T-helper 17 cell (primary cell): ENCODE measurements around the gene ESRRB. TPM values are rescaled to one million over a fixed set of nuclear protein-coding genes. Genes with fewer than 3 reads are reported as not detected.
"Not testable (repeated sequence)": the region's sequence is repeated elsewhere in the genome, so short reads cannot be mapped to it uniquely, and the experiment has no call there.

Experiments
- ATAC-seq: fragments of 150-1000 bp; cut with Tn5 transposase; 2 replicates; pipeline ENCODE4 v1.10.0; 2021; ENCODE audit warnings: mild to moderate bottlenecking, moderate library complexity
- DNase-seq, 3 donors: peaks; one replicate each; pipeline versions ENCODE4 v3.0.0 to v3.0.0-alpha.2; 2020 to 2021
- H3K9me3 ChIP-seq: one replicate; pipeline ENCODE4 v1.7.0; 2013; ENCODE audit warnings: low read length, mild to moderate bottlenecking; ENCODE audit not compliant: control insufficient read depth, poor library complexity, severe bottlenecking
- H3K27ac Mint-ChIP-seq: one replicate; pipeline ENCODE4 v1.8.0; 2022; ENCODE audit warnings: mild to moderate bottlenecking, moderate library complexity, mixed read lengths
- H3K27me3 Mint-ChIP-seq: one replicate; pipeline ENCODE4 v1.8.0; 2022; ENCODE audit warnings: mixed read lengths
- H3K36me3 Mint-ChIP-seq: one replicate; pipeline ENCODE4 v1.8.0; 2022; ENCODE audit warnings: low read depth, mixed read lengths
- H3K4me1 Mint-ChIP-seq: one replicate; pipeline ENCODE4 v1.8.0; 2022; ENCODE audit warnings: mild to moderate bottlenecking, mixed read lengths
- H3K4me3 Mint-ChIP-seq: one replicate; pipeline ENCODE4 v1.8.0; 2022; ENCODE audit warnings: mild to moderate bottlenecking, moderate library complexity, mixed read lengths
- total RNA-seq, 4 donors: library from RNA in 2 of 4; stranded (reverse) in 2 of 4; gene quantifications; one replicate each; pipeline ENCODE4 v1.2.3 and lab custom pipeline; 2022 to 2026

ESRRB gene
- total RNA-seq, 2 donors from 2014 or later, result 0.40 TPM; not detected in 1

GRCh38 chr14:76501156-76501720 is 125.3 kb downstream of the ESRRB start:
- Mint-ChIP-seq H3K4me1 (no peaks in the 10 kb centered on the region), H3K4me3 (no peak overlapping the region), H3K27ac (no peak overlapping the region), H3K36me3 (peaks cover 1% of the 10 kb centered on the region), H3K27me3 (peaks cover 56% of the 10 kb centered on the region)
- DNase-seq (no peak), ATAC-seq (no peak)
- no peaks in the 10 kb centered on the region for H3K9me3 ChIP-seq

- H3K4me3 Mint-ChIP-seq, result no peak overlapping the region
- ATAC-seq (no peak), DNase-seq (no peak)
- H3K9me3 ChIP-seq, result no peaks in the 10 kb centered on the region
- no peaks in the 10 kb centered on the region for H3K36me3 Mint-ChIP-seq
- H3K27me3 Mint-ChIP-seq, result peaks cover 61% of the 10 kb centered on the region
- H3K27ac Mint-ChIP-seq, result no peak overlapping the region
- H3K4me1 Mint-ChIP-seq, result no peaks in the 10 kb centered on the region
These were observed 126.3 kb downstream of the ESRRB start for GRCh38 chr14:76502219-76502618.

GRCh38 chr14:76502638-76503037 is 126.7 kb downstream of the ESRRB start:
- H3K27ac Mint-ChIP-seq, result no peak overlapping the region
- H3K9me3 ChIP-seq, result no peaks in the 10 kb centered on the region
- H3K36me3 Mint-ChIP-seq, result no peaks in the 10 kb centered on the region
- no peak for DNase-seq
- H3K4me1 Mint-ChIP-seq, result no peaks in the 10 kb centered on the region
- H3K27me3 Mint-ChIP-seq, result peaks cover 62% of the 10 kb centered on the region
- no peak for ATAC-seq
- no peak overlapping the region for H3K4me3 Mint-ChIP-seq

GRCh38 chr14:76509311-76509710 is 133.4 kb downstream of the ESRRB start:
- ATAC-seq (no peak), DNase-seq (no peak)
- Mint-ChIP-seq H3K4me1 (peaks cover 2% of the 10 kb centered on the region), H3K27me3 (peaks cover 80% of the 10 kb centered on the region), H3K36me3 (no peaks in the 10 kb centered on the region), H3K27ac (no peak overlapping the region), H3K4me3 (no peak overlapping the region)
- no peaks in the 10 kb centered on the region for H3K9me3 ChIP-seq

- DNase-seq (no peak), ATAC-seq (no peak)
- Mint-ChIP-seq H3K27ac (no peak overlapping the region), H3K36me3 (no peaks in the 10 kb centered on the region), H3K4me3 (no peak overlapping the region), H3K4me1 (peaks cover 2% of the 10 kb centered on the region), H3K27me3 (peaks cover 77% of the 10 kb centered on the region)
- no peaks in the 10 kb centered on the region for H3K9me3 ChIP-seq
These were observed 134.2 kb downstream of the ESRRB start for GRCh38 chr14:76510181-76510580.

- ATAC-seq, result no peak
- H3K9me3 ChIP-seq, result no peaks in the 10 kb centered on the region
- peaks cover 58% of the 10 kb centered on the region for H3K27me3 Mint-ChIP-seq
- no peak overlapping the region for H3K4me3 Mint-ChIP-seq
- DNase-seq, result no peak
- H3K4me1 Mint-ChIP-seq, result no peaks in the 10 kb centered on the region
- H3K36me3 Mint-ChIP-seq, result no peaks in the 10 kb centered on the region
- H3K27ac Mint-ChIP-seq, result no peak overlapping the region
These were observed 138.5 kb downstream of the ESRRB start for GRCh38 chr14:76514213-76514998.

GRCh38 chr14:76516884-76517283 is 140.9 kb downstream of the ESRRB start:
- no peak overlapping the region for H3K27ac Mint-ChIP-seq
- peaks cover 45% of the 10 kb centered on the region for H3K27me3 Mint-ChIP-seq
- no peaks in the 10 kb centered on the region for H3K36me3 Mint-ChIP-seq
- DNase-seq (no peak), ATAC-seq (no peak)
- H3K4me1 Mint-ChIP-seq, result no peaks in the 10 kb centered on the region
- H3K4me3 Mint-ChIP-seq, result no peak overlapping the region
- no peaks in the 10 kb centered on the region for H3K9me3 ChIP-seq

- no peak overlapping the region for H3K27ac Mint-ChIP-seq
- H3K9me3 ChIP-seq, result no peaks in the 10 kb centered on the region
- ATAC-seq, result no peak
- H3K27me3 Mint-ChIP-seq, result peaks cover 32% of the 10 kb centered on the region
- no peaks in the 10 kb centered on the region for H3K4me1 Mint-ChIP-seq
- H3K36me3 Mint-ChIP-seq, result no peaks in the 10 kb centered on the region
- no peak for DNase-seq
- H3K4me3 Mint-ChIP-seq, result no peak overlapping the region
These were observed 142.4 kb downstream of the ESRRB start for GRCh38 chr14:76518366-76518765.

- no peak for ATAC-seq
- no peaks in the 10 kb centered on the region for H3K4me1 Mint-ChIP-seq
These were observed 149.3 kb downstream of the ESRRB start for GRCh38 chr14:76525106-76525821.

GRCh38 chr14:76531085-76531484 is 155.1 kb downstream of the ESRRB start:
- H3K4me1 Mint-ChIP-seq, result no peaks in the 10 kb centered on the region
- no peak overlapping the region for H3K4me3 Mint-ChIP-seq
- H3K27ac Mint-ChIP-seq, result no peak overlapping the region
- H3K36me3 Mint-ChIP-seq, result no peaks in the 10 kb centered on the region
- ATAC-seq (no peak), DNase-seq (no peak)
- H3K27me3 Mint-ChIP-seq, result peaks cover 52% of the 10 kb centered on the region
- H3K9me3 ChIP-seq, result no peaks in the 10 kb centered on the region

More at GRCh38 chr14:76525106-76525821, 149.3 kb downstream of the ESRRB start:
- Mint-ChIP-seq H3K27me3 (peaks cover 56% of the 10 kb centered on the region), H3K27ac (no peak overlapping the region), H3K36me3 (no peaks in the 10 kb centered on the region), H3K4me3 (no peak overlapping the region)
- H3K9me3 ChIP-seq, result no peaks in the 10 kb centered on the region
- no peak for DNase-seq

GRCh38 chr14:76531821-76532318 is 155.9 kb downstream of the ESRRB start:
- no peak for ATAC-seq
- DNase-seq, result no peak
- no peaks in the 10 kb centered on the region for H3K36me3 Mint-ChIP-seq
- H3K9me3 ChIP-seq, result no peaks in the 10 kb centered on the region
- H3K27me3 Mint-ChIP-seq, result peaks cover 49% of the 10 kb centered on the region
- no peak overlapping the region for H3K4me3 Mint-ChIP-seq
- H3K4me1 Mint-ChIP-seq, result no peaks in the 10 kb centered on the region
- H3K27ac Mint-ChIP-seq, result no peak overlapping the region

- H3K4me1 Mint-ChIP-seq, ATAC-seq, H3K4me3 Mint-ChIP-seq, DNase-seq, H3K9me3 ChIP-seq, H3K27ac Mint-ChIP-seq, H3K36me3 Mint-ChIP-seq: not testable (repeated sequence)
- H3K27me3 Mint-ChIP-seq, result peaks cover 43% of the 10 kb centered on the region
These were observed 160.7 kb downstream of the ESRRB start for GRCh38 chr14:76536636-76537035.

- no peaks in the 10 kb centered on the region for H3K9me3 ChIP-seq
- Mint-ChIP-seq H3K27me3 (peaks cover 39% of the 10 kb centered on the region), H3K27ac (no peak overlapping the region), H3K36me3 (peaks cover 2% of the 10 kb centered on the region), H3K4me1 (peaks cover 5% of the 10 kb centered on the region), H3K4me3 (no peak overlapping the region)
- DNase-seq (no peak), ATAC-seq (no peak)
These were observed 162.1 kb downstream of the ESRRB start for GRCh38 chr14:76537906-76538647.
